ENCODE data around the gene AMER3.

AMER3 gene

DNA sequence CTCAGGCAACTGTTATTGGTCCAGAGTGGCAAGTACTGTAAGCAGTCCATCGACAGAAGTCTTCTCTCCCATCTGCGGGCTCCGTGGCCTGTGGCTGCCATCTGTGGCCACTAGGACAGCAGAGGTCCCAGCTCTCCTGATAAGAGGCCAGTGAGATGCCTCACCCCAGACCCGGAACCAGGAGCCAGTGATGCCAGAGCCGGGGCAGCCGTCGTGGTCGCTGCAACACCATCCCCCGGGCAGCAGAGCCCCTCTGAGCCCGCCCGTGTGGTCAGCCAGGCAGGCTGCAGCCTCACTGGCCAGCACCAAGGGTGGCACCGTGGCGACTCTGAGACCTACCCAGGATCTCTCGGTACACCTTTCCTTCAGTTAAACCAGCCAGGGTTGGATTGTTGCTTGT, 17.7 kb upstream of the AMER3 start:
- TF ChIP-seq CTCF (conservative IDR thresholded peaks at IDR 0.05; ENCODE audit: low read depth, low read length): no peak
- H3K4me3 ChIP-seq (ENCODE audit: low read depth, low read length): no peak overlapping the region
- no peak for DNase-seq (ENCODE audit: low read depth)

- no peak for DNase-seq (ENCODE audit: low read depth)
- TF ChIP-seq CTCF (conservative IDR thresholded peaks at IDR 0.05; ENCODE audit: low read depth, low read length): no peak
- H3K4me3 ChIP-seq (ENCODE audit: low read depth, low read length): no peak overlapping the region
These were observed 14.7 kb upstream of the AMER3 start for GRCh38 chr2:130740671-130741070.

DNA sequence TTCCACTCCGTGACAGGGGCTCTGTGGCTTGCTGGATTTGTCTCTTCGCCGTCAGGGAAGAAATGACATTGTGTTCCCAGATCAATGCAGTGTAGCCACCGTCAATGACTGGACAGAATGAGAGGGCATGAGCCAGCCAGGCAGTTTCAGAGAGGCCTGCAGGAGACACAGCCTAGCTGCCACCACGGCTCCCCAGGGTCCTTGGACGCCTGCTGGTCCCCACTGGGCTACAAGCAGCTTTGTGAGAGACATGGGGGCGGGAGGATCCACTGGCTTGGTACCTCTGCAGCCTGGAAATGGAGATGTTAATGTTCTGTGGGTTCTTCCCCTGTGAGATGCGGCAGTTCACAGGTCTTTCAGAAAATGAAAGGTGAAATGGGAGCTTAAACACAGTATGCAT, 12.1 kb upstream of the AMER3 start:
- TF ChIP-seq CTCF (conservative IDR thresholded peaks at IDR 0.05; ENCODE audit: low read depth, low read length): no peak
- H3K4me3 ChIP-seq (ENCODE audit: low read depth, low read length): no peak overlapping the region
- DNase-seq (ENCODE audit: low read depth): no peak

DNA sequence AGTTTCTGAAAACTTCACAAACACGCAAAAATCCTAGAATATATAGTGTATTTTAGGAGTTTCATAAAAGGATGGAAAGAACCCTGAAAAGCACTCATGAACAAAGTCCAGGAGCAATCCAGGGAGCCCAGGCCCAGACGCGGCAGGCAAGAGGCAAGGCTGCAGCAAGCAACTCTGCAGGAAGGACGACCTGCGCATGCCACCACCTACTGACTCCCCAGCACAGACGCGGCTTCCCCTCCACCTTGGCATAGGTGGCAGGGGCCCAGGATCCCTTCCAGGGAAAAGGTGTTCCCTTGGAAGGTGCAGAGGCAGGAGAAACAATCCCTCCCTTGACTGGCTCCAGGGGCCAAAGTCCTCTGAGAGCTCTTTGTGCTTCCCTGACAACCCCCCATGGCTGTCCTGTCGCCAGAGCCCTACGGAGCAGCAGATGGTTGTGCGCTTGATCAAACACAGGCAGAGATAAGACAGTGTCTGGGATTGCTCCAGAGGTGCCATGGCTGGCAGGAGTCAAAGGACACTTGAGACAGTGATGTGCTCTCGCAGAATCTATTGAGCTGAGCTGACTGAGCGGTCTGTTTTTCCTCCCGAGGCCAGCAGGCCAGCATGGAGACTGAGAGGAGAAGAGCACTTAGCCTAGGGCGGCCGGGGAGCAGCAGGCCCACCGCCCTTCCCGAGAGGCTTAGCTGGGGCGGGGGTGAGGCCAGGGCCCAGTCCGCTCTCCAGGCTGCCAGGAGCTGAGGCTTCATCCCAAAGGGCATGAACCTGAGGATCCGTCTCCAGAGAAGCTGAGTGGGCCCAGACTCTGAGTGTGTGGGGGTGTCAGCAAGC, 10.8 kb upstream of the AMER3 start:
- TF ChIP-seq CTCF (conservative IDR thresholded peaks at IDR 0.05; ENCODE audit: low read depth, low read length): no peak
- DNase-seq (ENCODE audit: low read depth): no peak
- H3K4me3 ChIP-seq (ENCODE audit: low read depth, low read length): no peak overlapping the region

- no peak for DNase-seq (ENCODE audit: low read depth)
- no peak for TF ChIP-seq CTCF (conservative IDR thresholded peaks at IDR 0.05; ENCODE audit: low read depth, low read length)
- no peak overlapping the region for H3K4me3 ChIP-seq (ENCODE audit: low read depth, low read length)
These were observed 6.3 kb upstream of the AMER3 start for GRCh38 chr2:130749078-130749477.

DNA sequence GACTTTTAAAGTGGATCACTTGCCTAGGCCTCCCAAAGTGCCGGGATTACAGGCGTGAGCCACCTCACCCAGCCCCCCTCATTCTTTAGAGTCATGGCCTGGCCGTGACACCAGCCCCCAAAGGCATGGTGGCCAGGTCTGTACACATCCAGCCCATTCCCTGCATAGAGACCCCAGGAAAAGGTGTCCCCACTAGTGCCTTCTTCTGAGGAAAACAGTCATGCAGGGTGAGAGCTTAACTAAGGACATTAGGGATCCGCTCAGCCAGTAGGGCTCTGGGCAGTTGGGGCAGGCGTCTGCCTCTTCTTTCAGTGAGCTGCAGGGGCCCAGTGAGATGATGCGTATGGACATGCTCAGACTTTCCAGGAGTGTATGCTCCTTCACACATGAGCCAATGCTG, 5.7 kb upstream of the AMER3 start:
- H3K4me3 ChIP-seq (ENCODE audit: low read depth, low read length): no peak overlapping the region
- no peak for TF ChIP-seq CTCF (conservative IDR thresholded peaks at IDR 0.05; ENCODE audit: low read depth, low read length)
- no peak for DNase-seq (ENCODE audit: low read depth)

DNA sequence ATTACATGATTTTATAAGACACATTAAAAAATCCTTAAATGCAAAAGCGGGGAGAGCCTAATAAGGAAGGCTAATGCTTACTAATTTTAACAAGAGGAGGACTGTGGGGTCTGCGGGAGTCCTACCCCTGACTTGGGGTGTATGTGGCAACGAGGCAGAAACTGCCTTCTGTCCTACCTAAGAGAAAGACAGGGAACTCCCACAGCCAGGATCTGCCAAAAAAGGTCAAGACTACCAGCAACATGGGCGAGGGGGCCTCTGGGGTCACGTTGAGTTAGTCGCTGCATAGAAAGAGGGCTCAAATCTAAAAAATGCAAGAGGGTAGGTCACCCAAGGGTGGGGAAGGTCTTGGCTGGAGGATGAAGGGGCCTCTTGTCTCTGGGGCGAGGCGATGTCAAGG, 529 bp upstream of the AMER3 start:
- DNase-seq (ENCODE audit: low read depth): no peak
- TF ChIP-seq CTCF (conservative IDR thresholded peaks at IDR 0.05; ENCODE audit: low read depth, low read length): no peak
- no peak overlapping the region for H3K4me3 ChIP-seq (ENCODE audit: low read depth, low read length)

All from choroid plexus epithelial cell (primary cell).